Measurements from ENCODE around the gene ADRM1.

ADRM1 gene

DNA sequence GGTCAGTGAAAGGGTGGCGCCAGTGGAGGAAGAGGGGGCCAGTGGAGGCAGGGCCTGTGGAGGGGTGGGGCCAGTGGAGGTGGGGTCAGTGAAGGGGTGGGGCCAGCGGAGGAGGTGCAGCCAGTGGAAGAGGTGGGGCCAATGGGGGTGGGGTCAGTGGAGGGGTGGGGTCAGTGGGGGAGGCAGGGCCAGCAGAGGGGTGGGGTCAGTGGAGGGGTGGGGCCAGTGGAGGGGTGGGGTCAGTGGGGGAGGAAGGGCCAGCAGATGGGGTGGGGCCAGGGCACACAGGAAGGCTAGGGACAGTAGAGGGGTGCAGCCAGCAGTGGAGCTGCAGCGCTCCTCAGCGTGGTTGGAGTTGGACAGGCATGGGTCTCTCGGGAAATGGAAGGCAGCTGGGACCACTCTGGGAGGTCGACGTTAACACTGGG lies 18.7 kb downstream of the ADRM1 start:
- Histone ChIP-seq H3K27me3 (ENCODE audit: insufficient read depth, insufficient read length) (no peaks in the 10 kb centered on the region), H3K9ac (ENCODE audit: insufficient read length, low read depth) (no peak overlapping the region), H3K4me3 (ENCODE audit: insufficient read length, low read depth) (no peak overlapping the region), H3K36me3 (ENCODE audit: insufficient read depth, insufficient read length, low read length) (peaks cover 83% of the 10 kb centered on the region), H3K9me3 (ENCODE audit: insufficient read depth, low read length) (peaks cover 35% of the 10 kb centered on the region; the same call in 1 of the 2 replicates), H3K4me1 (ENCODE audit: insufficient read depth, insufficient read length) (peaks cover under 1% of the 10 kb centered on the region)
- no peak for TF ChIP-seq ZNF274 (IDR thresholded peaks at IDR 0.05; ENCODE audit: low read depth, low read length)
- no peak for TF ChIP-seq YY1 (IDR thresholded peaks at IDR 0.05; ENCODE audit: insufficient read depth, insufficient read length)
- no peak for TF ChIP-seq SUZ12 (IDR thresholded peaks at IDR 0.05; ENCODE audit: extremely low read depth, insufficient read depth, insufficient read length)
- DNase-seq (ENCODE audit: low read depth, low spot score): no peak

DNA sequence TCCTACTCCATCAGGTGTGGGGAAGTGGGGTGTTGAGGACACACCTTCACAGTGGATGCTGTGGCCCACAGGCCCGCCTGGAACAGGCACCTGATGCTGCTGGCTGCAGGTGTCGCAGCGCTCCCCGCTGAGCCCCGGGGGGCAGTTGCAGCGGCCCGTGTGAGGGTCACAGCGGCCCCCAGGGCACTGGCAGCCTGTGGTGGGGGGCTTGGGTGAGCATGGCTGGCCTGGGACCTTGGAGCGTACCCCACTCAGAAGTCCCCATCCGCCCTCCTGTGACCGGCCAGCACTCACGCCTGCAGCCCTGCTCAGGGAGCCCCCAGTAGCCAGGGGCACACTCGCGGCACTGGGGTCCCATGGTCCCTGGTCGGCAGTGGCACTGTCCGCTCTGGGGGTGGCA lies 19.2 kb downstream of the ADRM1 start:
- TF ChIP-seq SUZ12 (IDR thresholded peaks at IDR 0.05; ENCODE audit: extremely low read depth, insufficient read depth, insufficient read length) (no peak), ZNF274 (IDR thresholded peaks at IDR 0.05; ENCODE audit: low read depth, low read length) (no peak), YY1 (IDR thresholded peaks at IDR 0.05; ENCODE audit: insufficient read depth, insufficient read length) (no peak)
- DNase-seq (ENCODE audit: low read depth, low spot score): no peak
- peaks cover 5% of the 10 kb centered on the region for H3K4me1 ChIP-seq (ENCODE audit: insufficient read depth, insufficient read length)
- peaks cover 83% of the 10 kb centered on the region for H3K36me3 ChIP-seq (ENCODE audit: insufficient read depth, insufficient read length, low read length)
- no peak overlapping the region for H3K4me3 ChIP-seq (ENCODE audit: insufficient read length, low read depth)
- no peak overlapping the region for H3K9ac ChIP-seq (ENCODE audit: insufficient read length, low read depth)
- no peaks in the 10 kb centered on the region for H3K27me3 ChIP-seq (ENCODE audit: insufficient read depth, insufficient read length)
- H3K9me3 ChIP-seq (ENCODE audit: insufficient read depth, low read length): peaks cover 38% of the 10 kb centered on the region; the same call in 1 of the 2 replicates

DNA sequence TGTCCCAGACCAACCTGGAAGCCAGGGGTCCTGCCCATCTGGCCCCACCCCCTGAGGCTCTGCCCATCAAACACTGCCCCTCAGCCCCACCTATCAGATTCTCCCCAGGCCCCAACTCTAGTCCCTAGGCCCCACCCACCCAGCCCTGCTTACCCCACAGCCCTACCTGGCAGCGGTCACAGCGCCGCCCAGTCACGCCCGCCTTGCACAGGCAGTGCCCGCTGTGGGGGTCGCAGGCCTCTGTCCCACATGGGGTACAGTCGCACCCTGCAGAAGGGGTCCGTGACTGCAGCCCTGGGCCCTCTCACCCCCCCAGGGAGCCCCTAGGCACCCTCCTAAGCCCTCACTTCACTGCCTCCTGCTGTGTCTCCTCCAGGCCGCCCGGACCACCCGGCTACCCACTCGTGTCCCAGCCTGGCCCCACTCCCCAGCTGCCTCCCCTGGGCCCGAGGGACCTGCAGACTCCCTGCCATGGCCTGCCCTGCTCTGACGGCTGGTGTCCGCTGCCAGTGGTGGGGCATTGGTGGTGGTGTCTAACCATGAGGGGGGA lies 19.8 kb downstream of the ADRM1 start:
- H3K9ac ChIP-seq (ENCODE audit: insufficient read length, low read depth): no peak overlapping the region
- TF ChIP-seq ZNF274 (IDR thresholded peaks at IDR 0.05; ENCODE audit: low read depth, low read length) (no peak), SUZ12 (IDR thresholded peaks at IDR 0.05; ENCODE audit: extremely low read depth, insufficient read depth, insufficient read length) (no peak), YY1 (IDR thresholded peaks at IDR 0.05; ENCODE audit: insufficient read depth, insufficient read length) (no peak)
- peaks cover 32% of the 10 kb centered on the region; the same call in 1 of the 2 replicates for H3K9me3 ChIP-seq (ENCODE audit: insufficient read depth, low read length)
- no peak for DNase-seq (ENCODE audit: low read depth, low spot score)
- H3K4me1 ChIP-seq (ENCODE audit: insufficient read depth, insufficient read length): peaks cover 5% of the 10 kb centered on the region
- H3K27me3 ChIP-seq (ENCODE audit: insufficient read depth, insufficient read length): no peaks in the 10 kb centered on the region
- H3K36me3 ChIP-seq (ENCODE audit: insufficient read depth, insufficient read length, low read length): peaks cover 83% of the 10 kb centered on the region
- no peak overlapping the region for H3K4me3 ChIP-seq (ENCODE audit: insufficient read length, low read depth)

DNA sequence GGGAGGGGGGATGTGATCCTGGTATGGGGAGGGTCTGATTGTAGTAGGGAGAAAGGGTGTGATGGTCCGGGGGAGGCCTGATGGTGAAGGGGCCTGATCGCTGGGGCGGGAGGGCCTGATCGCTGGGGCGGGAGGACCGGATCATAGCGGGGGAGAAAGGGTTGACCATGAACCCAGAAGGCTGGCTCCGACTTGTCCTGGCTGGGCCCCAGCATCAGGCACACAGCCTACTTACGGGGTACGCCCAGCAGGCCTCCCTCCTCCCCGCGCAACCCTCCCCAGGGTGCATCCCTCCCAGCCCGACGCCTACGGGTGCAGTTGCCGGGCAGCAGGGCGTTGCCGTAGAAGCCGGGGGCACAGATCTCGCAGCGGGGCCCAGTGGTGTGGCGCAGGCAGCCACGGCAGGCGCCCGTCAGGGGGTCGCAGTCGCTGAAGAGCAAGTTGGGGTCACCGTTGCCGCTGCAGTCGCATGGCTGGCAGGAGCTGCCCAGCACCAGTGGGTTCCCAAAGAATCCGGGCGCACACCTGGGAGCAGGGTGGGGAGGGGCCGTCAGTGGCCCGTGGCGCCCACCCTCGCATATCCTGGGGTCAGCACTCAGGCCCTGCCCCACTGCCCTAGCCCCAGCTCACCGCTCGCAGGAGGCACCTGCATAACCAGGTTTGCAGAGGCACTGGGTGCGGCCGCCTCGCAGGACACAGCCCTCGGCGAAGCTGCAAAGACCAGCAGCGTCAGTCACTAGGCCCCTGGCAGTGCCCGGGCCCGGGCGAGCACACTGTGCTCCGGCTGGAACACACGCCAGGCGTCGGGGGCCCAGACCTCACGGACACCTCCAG lies 20.6 kb downstream of the ADRM1 start:
- TF ChIP-seq SUZ12 (IDR thresholded peaks at IDR 0.05; ENCODE audit: extremely low read depth, insufficient read depth, insufficient read length): no peak
- TF ChIP-seq ZNF274 (IDR thresholded peaks at IDR 0.05; ENCODE audit: low read depth, low read length): no peak
- no peak for TF ChIP-seq YY1 (IDR thresholded peaks at IDR 0.05; ENCODE audit: insufficient read depth, insufficient read length)
- H3K4me1 ChIP-seq (ENCODE audit: insufficient read depth, insufficient read length): peaks cover 5% of the 10 kb centered on the region
- H3K9ac ChIP-seq (ENCODE audit: insufficient read length, low read depth): no peak overlapping the region
- H3K36me3 ChIP-seq (ENCODE audit: insufficient read depth, insufficient read length, low read length): peaks cover 88% of the 10 kb centered on the region
- H3K27me3 ChIP-seq (ENCODE audit: insufficient read depth, insufficient read length): no peaks in the 10 kb centered on the region
- peaks cover 30% of the 10 kb centered on the region; the same call in 1 of the 2 replicates for H3K9me3 ChIP-seq (ENCODE audit: insufficient read depth, low read length)
- no peak for DNase-seq (ENCODE audit: low read depth, low spot score)
- H3K4me3 ChIP-seq (ENCODE audit: insufficient read length, low read depth): no peak overlapping the region

DNA sequence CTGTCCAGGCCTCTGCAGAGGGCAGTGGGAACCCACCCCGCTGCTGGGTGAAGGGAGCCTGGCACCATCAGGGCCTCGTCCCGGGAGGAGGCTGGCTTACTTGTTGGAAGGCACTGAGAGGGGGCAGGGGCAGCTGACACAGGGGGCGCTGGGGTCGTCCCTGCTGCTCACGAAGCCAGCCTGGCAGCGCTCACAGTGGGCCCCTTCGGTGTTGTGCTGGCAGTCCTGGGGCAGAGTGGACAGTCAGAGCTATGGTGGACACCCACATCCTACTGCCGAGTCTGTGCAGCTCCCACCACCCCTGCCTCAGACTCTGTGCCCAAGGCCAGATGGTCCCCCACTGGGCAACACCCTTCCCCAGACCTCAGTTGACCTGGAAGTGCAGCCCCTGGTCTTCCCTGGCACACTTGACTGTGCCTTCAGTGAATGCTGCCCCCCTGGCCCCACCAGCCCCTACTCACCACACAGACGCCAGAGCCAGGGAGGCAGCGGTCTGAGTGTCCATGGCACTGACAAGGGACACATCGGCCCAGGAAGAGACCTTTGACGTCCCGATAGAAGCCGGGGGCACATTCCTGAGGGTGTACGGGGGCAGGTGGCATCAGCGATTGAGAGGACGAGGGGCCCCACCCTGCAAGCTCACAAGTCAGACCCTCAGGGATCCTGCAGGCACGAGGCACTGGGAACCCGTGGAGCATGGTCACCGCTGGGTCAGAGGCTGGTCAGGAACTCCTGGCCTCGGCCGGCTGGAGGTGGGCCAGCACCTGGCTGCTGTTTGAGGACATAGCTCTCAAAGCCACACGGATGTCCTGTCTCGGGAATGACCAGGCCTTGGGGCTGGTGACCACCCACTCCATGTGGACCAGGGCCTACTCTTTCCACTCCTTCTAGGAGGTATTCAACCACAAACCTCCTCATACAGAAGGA lies 21.4 kb downstream of the ADRM1 start:
- H3K4me3 ChIP-seq (ENCODE audit: insufficient read length, low read depth): no peak overlapping the region
- H3K27me3 ChIP-seq (ENCODE audit: insufficient read depth, insufficient read length): no peaks in the 10 kb centered on the region
- no peak for DNase-seq (ENCODE audit: low read depth, low spot score)
- peaks cover 5% of the 10 kb centered on the region for H3K4me1 ChIP-seq (ENCODE audit: insufficient read depth, insufficient read length)
- TF ChIP-seq SUZ12 (IDR thresholded peaks at IDR 0.05; ENCODE audit: extremely low read depth, insufficient read depth, insufficient read length): no peak
- TF ChIP-seq YY1 (IDR thresholded peaks at IDR 0.05; ENCODE audit: insufficient read depth, insufficient read length): no peak
- no peak for TF ChIP-seq ZNF274 (IDR thresholded peaks at IDR 0.05; ENCODE audit: low read depth, low read length)
- H3K9ac ChIP-seq (ENCODE audit: insufficient read length, low read depth): no peak overlapping the region
- H3K9me3 ChIP-seq (ENCODE audit: insufficient read depth, low read length): peaks cover 21% of the 10 kb centered on the region; the same call in 1 of the 2 replicates
- H3K36me3 ChIP-seq (ENCODE audit: insufficient read depth, insufficient read length, low read length): peaks cover 88% of the 10 kb centered on the region

DNA sequence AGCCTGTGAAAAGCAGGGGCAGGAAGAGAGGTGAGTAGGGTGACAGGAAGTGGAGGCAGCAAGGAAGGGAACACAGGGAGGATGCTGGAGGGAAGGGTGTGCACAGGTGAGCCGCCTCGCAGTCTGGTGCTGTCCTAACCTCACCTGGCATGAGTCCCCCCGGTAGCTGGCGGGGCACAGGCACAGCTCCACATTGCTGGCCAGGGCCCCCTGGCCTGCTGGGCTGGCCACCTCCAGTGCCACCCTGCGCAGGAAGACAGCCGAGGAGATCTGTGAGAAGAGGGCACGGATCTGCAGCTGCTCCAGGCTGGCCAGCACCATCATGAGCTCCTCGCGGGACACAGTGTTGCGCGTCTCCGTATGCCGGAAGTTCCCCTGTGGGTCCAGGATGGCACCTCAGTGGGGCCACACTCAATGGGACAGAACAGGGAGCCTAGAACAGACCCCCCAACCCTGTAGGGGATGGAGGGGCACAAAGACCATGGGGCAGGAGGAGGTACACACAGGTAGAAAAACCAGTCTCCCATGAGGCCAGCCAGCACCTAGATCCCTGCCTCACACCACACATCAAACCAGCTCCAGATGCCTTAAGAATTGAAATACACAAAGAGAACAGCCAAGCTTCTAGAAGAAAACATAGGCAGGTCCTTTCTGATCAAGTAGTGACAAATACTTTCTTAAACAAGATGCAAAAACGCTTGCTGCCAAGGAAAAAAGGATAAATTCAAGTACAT lies 22.5 kb downstream of the ADRM1 start:
- Histone ChIP-seq H3K27me3 (ENCODE audit: insufficient read depth, insufficient read length) (no peaks in the 10 kb centered on the region), H3K4me1 (ENCODE audit: insufficient read depth, insufficient read length) (peaks cover 5% of the 10 kb centered on the region), H3K9me3 (ENCODE audit: insufficient read depth, low read length) (peaks cover 19% of the 10 kb centered on the region; the same call in 1 of the 2 replicates), H3K9ac (ENCODE audit: insufficient read length, low read depth) (no peak overlapping the region), H3K36me3 (ENCODE audit: insufficient read depth, insufficient read length, low read length) (peaks cover 90% of the 10 kb centered on the region), H3K4me3 (ENCODE audit: insufficient read length, low read depth) (no peak overlapping the region)
- TF ChIP-seq ZNF274 (IDR thresholded peaks at IDR 0.05; ENCODE audit: low read depth, low read length) (no peak), SUZ12 (IDR thresholded peaks at IDR 0.05; ENCODE audit: extremely low read depth, insufficient read depth, insufficient read length) (no peak), YY1 (IDR thresholded peaks at IDR 0.05; ENCODE audit: insufficient read depth, insufficient read length) (no peak)
- no peak for DNase-seq (ENCODE audit: low read depth, low spot score)
